ENCODE measurements around the gene TBXAS1.

TBXAS1 gene

DNA sequence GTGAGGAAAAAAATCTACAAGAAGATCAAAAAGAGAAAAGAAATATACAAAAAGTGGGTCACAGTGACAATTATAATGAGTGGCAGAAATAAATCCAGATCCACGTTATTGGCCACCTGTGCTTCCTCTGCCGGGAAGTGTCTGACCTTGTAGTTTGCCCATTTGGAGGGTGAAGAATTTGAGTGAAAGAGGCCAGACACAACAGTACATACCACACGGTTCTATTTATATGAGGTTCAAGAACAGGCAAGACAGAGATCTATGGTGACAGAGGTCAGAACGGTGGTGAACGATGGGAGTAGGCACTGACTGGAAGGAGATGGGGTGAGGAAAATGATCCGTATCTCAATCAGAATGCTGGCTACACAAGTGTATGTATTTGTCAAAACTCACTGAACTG, 216.6 kb downstream of the TBXAS1 start:
- peaks cover 7% of the 10 kb centered on the region for H3K4me1 ChIP-seq (ENCODE audit: control insufficient read depth, insufficient read depth, low read depth, low read length)
- no peak overlapping the region for H3K4ac ChIP-seq (ENCODE audit: low read depth in 1 of 2, low read length in 2 of 2)
- H2AK5ac ChIP-seq (ENCODE audit: low read length, severe bottlenecking), result no peak overlapping the region
- no peak overlapping the region for H2AFZ ChIP-seq (ENCODE audit: low read depth, low read length)
- no peak overlapping the region for H3K23ac ChIP-seq (ENCODE audit: low read length in 2 of 2)
- no peak overlapping the region for H2BK15ac ChIP-seq (ENCODE audit: low read depth, poor library complexity, severe bottlenecking)
- no peak overlapping the region for H2BK120ac ChIP-seq (ENCODE audit: low read depth, low read length)
- H3K9ac ChIP-seq (ENCODE audit: low read length), result no peak overlapping the region
- H3K4me3 ChIP-seq (ENCODE audit: insufficient read depth in 1 of 2, low read depth in 1 of 2, low read length in 2 of 2), result no peak overlapping the region
- no peak overlapping the region for H2BK5ac ChIP-seq (ENCODE audit: low read depth, low read length, poor library complexity, severe bottlenecking)
- no peaks in the 10 kb centered on the region for H3K27me3 ChIP-seq (ENCODE audit: control insufficient read depth in 1 of 2, insufficient read depth in 1 of 2, low read length in 2 of 2)
- no peak for DNase-seq
- no peaks in the 10 kb centered on the region for H3K9me3 ChIP-seq (ENCODE audit: control insufficient read depth, low read length)
- no peak overlapping the region for H3K4me2 ChIP-seq (ENCODE audit: low read length, poor library complexity, severe bottlenecking)
- peaks cover 0 to 36% of the 10 kb centered on the region in 2 experiments for H3K36me3 ChIP-seq (ENCODE audit: control insufficient read depth in 1 of 2, insufficient read depth in 2 of 2, low read depth in 1 of 2, low read length in 2 of 2)
- no peak overlapping the region for H4K91ac ChIP-seq (ENCODE audit: low read length)
- no peak overlapping the region for H3K27ac ChIP-seq (ENCODE audit: low read length, poor library complexity, severe bottlenecking)
- H4K8ac ChIP-seq (ENCODE audit: low read length), result no peak overlapping the region
- no peak overlapping the region for H3K14ac ChIP-seq (ENCODE audit: low read length in 2 of 2)
- 86% methylated on average over 6 of the region's 6 CpGs for WGBS
- H3K18ac ChIP-seq (ENCODE audit: low read depth in 1 of 2, low read length in 2 of 2), result no peak overlapping the region
- H2BK12ac ChIP-seq (ENCODE audit: low read length in 2 of 2), result no peak overlapping the region
- H3K79me1 ChIP-seq (replicated peaks; ENCODE audit: low read length, poor library complexity, severe bottlenecking), result peaks cover 11% of the 10 kb centered on the region

DNA sequence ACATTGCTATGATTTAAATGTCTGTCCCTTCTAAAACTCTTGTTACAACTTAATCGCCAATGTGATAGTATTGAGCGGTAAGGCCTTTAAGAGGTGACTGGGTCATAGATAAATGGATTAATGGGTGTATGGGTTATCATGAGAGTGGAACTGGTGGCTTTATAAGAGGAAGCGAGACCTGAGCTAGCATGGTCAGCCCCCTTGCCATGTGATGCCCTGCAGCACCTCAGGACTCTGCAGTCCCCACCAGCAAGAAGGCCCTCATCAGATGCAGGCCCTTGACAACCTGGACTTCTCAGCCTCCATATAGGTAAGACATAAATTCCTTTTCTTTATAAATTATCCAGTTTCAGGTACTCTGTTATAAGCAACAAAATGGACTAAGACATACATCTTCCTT, 218.1 kb downstream of the TBXAS1 start:
- Histone ChIP-seq H3K4ac (ENCODE audit: low read depth in 1 of 2, low read length in 2 of 2) (no peak overlapping the region), H3K4me3 (ENCODE audit: insufficient read depth in 1 of 2, low read depth in 1 of 2, low read length in 2 of 2) (no peak overlapping the region), H3K23ac (ENCODE audit: low read length in 2 of 2) (no peak overlapping the region), H3K18ac (ENCODE audit: low read depth in 1 of 2, low read length in 2 of 2) (no peak overlapping the region), H3K27ac (ENCODE audit: low read length, poor library complexity, severe bottlenecking) (no peak overlapping the region), H3K79me1 (replicated peaks; ENCODE audit: low read length, poor library complexity, severe bottlenecking) (peaks cover 11% of the 10 kb centered on the region), H2BK12ac (ENCODE audit: low read length in 2 of 2) (no peak overlapping the region), H2BK15ac (ENCODE audit: low read depth, poor library complexity, severe bottlenecking) (no peak overlapping the region), H3K9ac (ENCODE audit: low read length) (no peak overlapping the region), H3K27me3 (ENCODE audit: control insufficient read depth in 1 of 2, insufficient read depth in 1 of 2, low read length in 2 of 2) (no peaks in the 10 kb centered on the region), H2AFZ (ENCODE audit: low read depth, low read length) (no peak overlapping the region), H3K14ac (ENCODE audit: low read length in 2 of 2) (no peak overlapping the region), H2AK5ac (ENCODE audit: low read length, severe bottlenecking) (no peak overlapping the region), H3K4me1 (ENCODE audit: control insufficient read depth, insufficient read depth, low read depth, low read length) (peaks cover 6% of the 10 kb centered on the region), H3K4me2 (ENCODE audit: low read length, poor library complexity, severe bottlenecking) (no peak overlapping the region), H3K9me3 (ENCODE audit: control insufficient read depth, low read length) (no peaks in the 10 kb centered on the region), H4K91ac (ENCODE audit: low read length) (no peak overlapping the region), H2BK5ac (ENCODE audit: low read depth, low read length, poor library complexity, severe bottlenecking) (no peak overlapping the region), H4K8ac (ENCODE audit: low read length) (no peak overlapping the region), H2BK120ac (ENCODE audit: low read depth, low read length) (no peak overlapping the region), H3K36me3 (ENCODE audit: control insufficient read depth in 1 of 2, insufficient read depth in 2 of 2, low read depth in 1 of 2, low read length in 2 of 2) (peaks cover 0 to 31% of the 10 kb centered on the region in 2 experiments)
- DNase-seq, result no peak
- 94% methylated on average over 3 of the region's 3 CpGs for WGBS

DNA sequence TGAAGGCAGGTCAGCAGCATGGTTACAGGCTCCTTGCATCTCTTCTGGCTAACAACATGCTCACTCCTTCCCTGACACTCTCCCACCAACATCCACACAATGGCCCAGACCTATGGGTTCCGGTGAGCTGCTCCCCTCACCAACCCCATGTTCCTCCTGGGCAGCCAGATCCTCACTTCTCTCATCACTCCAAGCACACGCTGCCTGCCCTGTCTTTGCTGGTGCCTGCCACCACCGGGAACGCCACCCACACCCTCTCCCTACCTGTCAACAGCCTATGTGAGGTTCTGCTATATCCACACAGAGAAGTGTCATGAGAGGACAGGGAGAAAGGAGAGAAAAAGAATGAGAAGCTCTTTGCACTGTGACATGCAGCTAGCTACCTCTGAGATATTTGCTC, 219.1 kb downstream of the TBXAS1 start:
- Histone ChIP-seq H3K4ac (ENCODE audit: low read depth in 1 of 2, low read length in 2 of 2) (no peak overlapping the region), H3K9ac (ENCODE audit: low read length) (no peak overlapping the region), H3K4me3 (ENCODE audit: insufficient read depth in 1 of 2, low read depth in 1 of 2, low read length in 2 of 2) (no peak overlapping the region), H2BK5ac (ENCODE audit: low read depth, low read length, poor library complexity, severe bottlenecking) (no peak overlapping the region), H3K23ac (ENCODE audit: low read length in 2 of 2) (no peak overlapping the region), H3K36me3 (ENCODE audit: control insufficient read depth in 1 of 2, insufficient read depth in 2 of 2, low read depth in 1 of 2, low read length in 2 of 2) (peaks cover 0 to 34% of the 10 kb centered on the region in 2 experiments), H2AFZ (ENCODE audit: low read depth, low read length) (no peak overlapping the region), H3K4me2 (ENCODE audit: low read length, poor library complexity, severe bottlenecking) (no peak overlapping the region), H3K4me1 (ENCODE audit: control insufficient read depth, insufficient read depth, low read depth, low read length) (peaks cover 4% of the 10 kb centered on the region), H3K9me3 (ENCODE audit: control insufficient read depth, low read length) (no peaks in the 10 kb centered on the region), H2BK120ac (ENCODE audit: low read depth, low read length) (no peak overlapping the region), H3K79me1 (replicated peaks; ENCODE audit: low read length, poor library complexity, severe bottlenecking) (peaks cover 11% of the 10 kb centered on the region), H4K8ac (ENCODE audit: low read length) (no peak overlapping the region), H3K18ac (ENCODE audit: low read depth in 1 of 2, low read length in 2 of 2) (no peak overlapping the region), H3K27me3 (ENCODE audit: control insufficient read depth in 1 of 2, insufficient read depth in 1 of 2, low read length in 2 of 2) (no peaks in the 10 kb centered on the region), H2AK5ac (ENCODE audit: low read length, severe bottlenecking) (no peak overlapping the region), H3K27ac (ENCODE audit: low read length, poor library complexity, severe bottlenecking) (no peak overlapping the region), H4K91ac (ENCODE audit: low read length) (peak overlapping the region; percentile 0), H3K14ac (ENCODE audit: low read length in 2 of 2) (no peak overlapping the region), H2BK12ac (ENCODE audit: low read length in 2 of 2) (no peak overlapping the region), H2BK15ac (ENCODE audit: low read depth, poor library complexity, severe bottlenecking) (no peak overlapping the region)
- DNase-seq, result no peak
- 100% methylated on average over 2 of the region's 4 CpGs for WGBS

DNA sequence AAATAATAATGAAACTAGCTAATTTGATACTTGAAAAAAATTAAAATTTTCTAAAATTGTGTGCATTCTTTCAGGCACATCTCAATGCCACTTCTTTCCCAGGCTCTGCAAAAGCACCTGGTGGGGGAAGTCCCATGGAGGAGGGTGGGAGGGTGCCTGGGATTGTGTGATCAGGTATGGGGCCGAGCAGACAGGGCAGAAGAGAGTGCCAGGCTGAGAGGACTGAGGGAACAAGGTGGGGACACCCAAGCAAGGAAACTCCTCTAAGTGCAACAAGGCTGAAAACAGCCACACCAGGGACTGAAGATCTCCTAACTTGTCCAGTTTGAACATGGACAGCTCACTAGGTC, 219.9 kb downstream of the TBXAS1 start:
- peaks cover 0 to 43% of the 10 kb centered on the region in 2 experiments for H3K36me3 ChIP-seq (ENCODE audit: control insufficient read depth in 1 of 2, insufficient read depth in 2 of 2, low read depth in 1 of 2, low read length in 2 of 2)
- 75% methylated on average over 1 of the region's 1 CpG for WGBS
- no peak overlapping the region for H3K14ac ChIP-seq (ENCODE audit: low read length in 2 of 2)

More for the DNA sequence above, 219.9 kb downstream of the TBXAS1 start:
- Histone ChIP-seq H2AK5ac (ENCODE audit: low read length, severe bottlenecking) (no peak overlapping the region), H2BK12ac (ENCODE audit: low read length in 2 of 2) (no peak overlapping the region), H3K18ac (ENCODE audit: low read depth in 1 of 2, low read length in 2 of 2) (no peak overlapping the region), H3K27me3 (ENCODE audit: control insufficient read depth in 1 of 2, insufficient read depth in 1 of 2, low read length in 2 of 2) (no peaks in the 10 kb centered on the region), H2BK120ac (ENCODE audit: low read depth, low read length) (no peak overlapping the region), H2BK5ac (ENCODE audit: low read depth, low read length, poor library complexity, severe bottlenecking) (no peak overlapping the region), H2BK15ac (ENCODE audit: low read depth, poor library complexity, severe bottlenecking) (no peak overlapping the region), H3K9ac (ENCODE audit: low read length) (no peak overlapping the region), H3K4me1 (ENCODE audit: control insufficient read depth, insufficient read depth, low read depth, low read length) (peaks cover 4% of the 10 kb centered on the region), H3K4me2 (ENCODE audit: low read length, poor library complexity, severe bottlenecking) (no peak overlapping the region), H3K4me3 (ENCODE audit: insufficient read depth in 1 of 2, low read depth in 1 of 2, low read length in 2 of 2) (no peak overlapping the region), H3K4ac (ENCODE audit: low read depth in 1 of 2, low read length in 2 of 2) (no peak overlapping the region), H2AFZ (ENCODE audit: low read depth, low read length) (no peak overlapping the region), H3K27ac (ENCODE audit: low read length, poor library complexity, severe bottlenecking) (no peak overlapping the region), H4K91ac (ENCODE audit: low read length) (no peak overlapping the region), H3K9me3 (ENCODE audit: control insufficient read depth, low read length) (no peaks in the 10 kb centered on the region), H4K8ac (ENCODE audit: low read length) (no peak overlapping the region), H3K79me1 (replicated peaks; ENCODE audit: low read length, poor library complexity, severe bottlenecking) (peaks cover 11% of the 10 kb centered on the region), H3K23ac (ENCODE audit: low read length in 2 of 2) (peak overlapping the region in 1 of 2 experiments; percentile 64)
- no peak for DNase-seq

Measured in mesenchymal stem cell (in vitro differentiated cells and primary cell).